Measurements from ENCODE around the gene RERE.

Gene RERE

DNA sequence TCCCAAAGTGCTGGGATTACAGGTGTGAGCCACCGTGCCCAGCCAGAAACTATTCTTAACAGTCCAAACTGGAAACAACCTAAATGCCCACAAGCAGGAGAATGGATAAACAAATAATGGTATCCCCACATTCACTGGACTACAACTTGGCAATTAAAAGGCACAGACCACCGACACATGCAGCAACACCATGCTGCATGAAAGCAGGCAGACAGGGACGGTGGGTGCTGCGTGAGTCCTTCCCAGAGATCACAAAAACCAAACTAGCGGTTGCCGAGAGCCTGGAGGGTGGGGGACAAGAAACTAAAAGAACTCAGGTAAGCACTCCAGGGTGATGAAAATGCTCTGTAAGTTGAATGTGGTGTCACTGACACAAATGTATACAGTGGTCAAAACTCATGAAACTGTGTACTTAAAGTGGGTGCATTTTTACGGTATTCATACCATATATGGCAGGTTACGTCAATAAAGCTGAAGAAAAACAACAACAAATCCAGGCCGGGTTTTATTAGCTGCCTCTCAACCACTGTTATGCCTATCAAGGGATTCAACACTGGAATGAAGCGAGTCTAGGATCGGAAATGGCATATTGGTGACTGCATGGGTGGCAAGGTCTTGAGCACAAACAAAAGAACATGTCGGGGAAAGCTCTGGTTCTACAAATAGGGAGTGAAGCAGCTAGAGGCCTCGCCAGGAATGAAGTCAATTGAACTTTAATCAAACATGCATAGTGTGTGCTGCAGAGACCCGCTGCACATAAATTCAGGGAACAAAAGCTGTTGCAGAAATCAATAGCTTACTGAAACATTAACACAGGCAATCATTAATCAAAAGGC, 447.2 kb downstream of the RERE start:
- no peak for DNase-seq

DNA sequence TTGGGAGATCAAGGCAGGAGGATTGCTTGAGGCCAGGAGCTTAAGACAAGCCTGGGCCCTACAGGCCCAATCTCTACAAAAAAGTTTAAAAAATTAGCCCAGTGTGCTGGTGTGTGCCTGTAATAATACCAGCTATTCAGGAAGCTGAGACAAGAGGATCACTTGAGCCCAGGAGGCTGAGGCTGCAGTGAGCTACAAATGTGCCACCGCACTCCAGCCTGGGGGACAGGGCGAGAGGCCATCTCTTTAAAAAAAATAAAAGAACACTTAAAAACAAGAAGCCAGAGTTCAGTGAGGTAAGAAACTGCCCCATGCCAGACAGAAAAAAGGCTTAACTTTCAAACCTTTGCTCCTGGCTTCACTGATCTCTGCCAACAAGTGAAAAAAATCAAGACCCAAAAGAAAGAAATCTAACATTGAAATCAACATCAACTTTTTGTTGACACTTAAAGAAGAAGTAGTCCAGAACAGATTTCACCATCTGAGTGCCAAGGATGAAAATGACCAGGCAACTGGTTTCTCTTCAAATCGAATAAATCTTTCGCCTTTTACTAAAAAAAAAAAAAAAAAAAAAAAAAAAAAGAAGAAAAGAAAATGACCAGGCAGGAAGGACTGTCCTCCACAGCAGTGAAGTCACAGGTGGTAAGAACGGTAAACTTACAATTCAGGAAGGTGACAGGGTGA, 448.3 kb downstream of the RERE start:
- DNase-seq, result no peak

DNA sequence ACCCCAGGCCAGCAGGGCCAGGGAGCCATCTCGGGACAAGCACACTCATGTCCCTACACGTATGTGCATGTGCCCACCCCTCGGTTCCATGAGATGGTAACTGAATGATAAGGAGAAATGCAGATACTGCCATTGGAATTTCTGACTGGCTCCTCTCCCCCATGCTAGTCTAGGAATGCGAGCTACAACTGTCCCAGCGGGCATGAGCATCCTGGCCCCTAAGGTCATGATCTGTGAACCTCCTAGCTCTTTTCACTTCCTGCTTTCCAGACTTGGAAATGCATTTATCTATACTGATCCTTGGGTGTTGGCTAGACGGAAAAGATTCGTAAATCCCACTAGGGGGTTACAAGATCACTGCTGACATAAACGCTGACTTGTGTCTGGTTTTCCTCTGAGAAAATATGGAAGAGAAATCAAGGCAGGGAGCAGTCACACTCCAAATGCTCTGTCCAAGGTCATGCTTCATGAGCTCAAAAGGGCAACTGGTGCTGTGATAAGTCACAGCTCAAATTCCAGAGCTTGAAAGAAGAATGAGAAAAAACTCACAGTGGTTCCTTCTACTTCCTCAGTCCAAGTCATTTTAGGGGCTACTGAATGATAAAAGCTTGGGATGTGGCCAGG, 449.8 kb downstream of the RERE start:
- no peak for DNase-seq

DNA sequence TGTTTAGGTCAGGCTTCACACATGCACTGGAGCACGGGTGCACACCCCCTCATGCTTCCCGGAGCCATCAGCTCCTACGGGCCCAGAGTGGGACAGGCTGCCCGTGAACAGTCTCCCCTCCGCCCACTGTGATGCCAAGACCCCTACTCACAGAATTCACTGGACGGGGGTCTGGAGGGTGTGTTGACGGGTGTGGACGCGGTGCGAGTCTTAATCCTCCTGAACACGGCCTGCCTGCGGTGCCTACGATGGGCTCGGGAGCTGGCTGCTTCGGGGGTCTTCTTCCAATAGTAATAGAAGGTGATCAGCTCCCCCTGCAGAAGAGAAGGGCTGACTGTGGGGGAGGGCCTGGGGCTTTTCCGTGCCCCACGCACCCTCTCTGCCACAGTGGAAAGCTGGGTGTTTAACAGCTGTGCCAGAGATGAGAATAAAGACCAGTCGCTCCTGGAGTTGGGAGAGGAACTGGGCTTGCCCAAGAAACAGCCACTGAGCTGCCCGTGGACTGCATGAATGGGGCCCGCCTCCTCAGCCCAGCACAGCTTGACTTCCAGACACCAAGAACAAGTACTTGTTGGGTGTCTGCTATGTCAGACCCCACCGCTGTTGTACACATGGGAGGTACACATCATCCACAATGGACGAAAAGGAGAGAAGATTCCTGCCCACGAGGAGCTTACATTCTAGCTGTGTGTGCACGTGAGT, 451.6 kb downstream of the RERE start:
- DNase-seq, result no peak

GRCh38 chr1:8364528-8365442, 452.7 kb downstream of the RERE start:
- no peak for DNase-seq

GRCh38 chr1:8363767-8364301, 453.6 kb downstream of the RERE start:
- DNase-seq, result no peak

- DNase-seq, result no peak
These were observed 454.2 kb downstream of the RERE start for GRCh38 chr1:8363186-8363766.

DNA sequence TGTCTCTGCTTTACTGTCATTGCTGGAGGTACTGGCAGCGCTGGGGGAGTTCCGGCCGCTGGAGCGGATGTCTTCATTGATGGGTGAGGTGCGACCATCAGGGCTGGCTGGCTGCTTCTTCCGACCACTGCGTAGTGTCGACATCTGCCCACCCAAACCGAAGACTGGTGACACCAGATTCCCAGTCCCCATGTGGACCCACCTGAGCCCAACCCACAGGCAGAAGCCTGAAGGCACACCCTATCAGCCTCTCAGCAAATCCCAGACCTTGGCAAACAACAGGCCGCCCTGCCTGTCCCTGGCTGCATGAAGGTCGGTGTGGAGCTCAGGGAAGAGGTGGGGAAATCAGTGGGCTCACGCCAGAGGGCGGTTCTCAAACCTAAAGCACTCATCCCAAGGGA, 454.7 kb downstream of the RERE start:
- DNase-seq, result no peak

- no peak for DNase-seq
These were observed 456.1 kb downstream of the RERE start for GRCh38 chr1:8361198-8361849.

DNA sequence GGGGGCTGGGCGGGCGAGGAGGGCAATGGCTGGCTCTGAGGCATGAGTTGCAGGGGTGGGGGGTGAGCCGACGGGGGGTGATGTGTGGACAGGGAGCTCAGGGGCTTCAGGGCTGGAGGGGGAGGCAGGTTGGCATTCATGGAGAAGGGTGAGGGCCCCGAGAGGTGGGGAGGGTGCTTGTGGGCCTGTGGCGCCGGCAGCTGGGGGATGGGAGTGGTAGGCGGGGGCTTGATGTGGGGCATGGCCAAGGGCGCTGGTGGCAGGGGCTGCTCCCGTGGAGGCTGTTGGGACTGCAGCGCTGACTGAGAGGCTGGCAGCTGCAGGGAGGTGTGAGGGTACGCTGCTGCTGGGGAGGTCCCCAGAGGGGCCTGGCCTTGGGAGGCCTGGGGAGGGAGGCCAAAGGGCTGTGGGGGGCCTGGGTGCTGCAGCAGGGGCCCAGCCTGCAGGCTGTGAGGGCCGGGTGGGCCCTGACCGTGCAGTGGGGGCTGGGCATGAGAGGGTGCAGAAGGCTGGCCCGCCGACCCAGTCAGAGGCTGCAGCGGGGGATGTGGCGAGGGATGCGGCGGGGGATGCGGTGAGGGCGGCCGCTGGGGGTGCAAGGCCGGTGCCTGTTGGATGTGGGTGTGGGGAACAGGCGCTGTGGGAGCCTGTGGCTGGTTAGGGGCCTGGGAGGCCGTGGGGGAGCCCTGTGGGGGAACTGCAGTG, 456.8 kb downstream of the RERE start:
- DNase-seq, result no peak

DNA sequence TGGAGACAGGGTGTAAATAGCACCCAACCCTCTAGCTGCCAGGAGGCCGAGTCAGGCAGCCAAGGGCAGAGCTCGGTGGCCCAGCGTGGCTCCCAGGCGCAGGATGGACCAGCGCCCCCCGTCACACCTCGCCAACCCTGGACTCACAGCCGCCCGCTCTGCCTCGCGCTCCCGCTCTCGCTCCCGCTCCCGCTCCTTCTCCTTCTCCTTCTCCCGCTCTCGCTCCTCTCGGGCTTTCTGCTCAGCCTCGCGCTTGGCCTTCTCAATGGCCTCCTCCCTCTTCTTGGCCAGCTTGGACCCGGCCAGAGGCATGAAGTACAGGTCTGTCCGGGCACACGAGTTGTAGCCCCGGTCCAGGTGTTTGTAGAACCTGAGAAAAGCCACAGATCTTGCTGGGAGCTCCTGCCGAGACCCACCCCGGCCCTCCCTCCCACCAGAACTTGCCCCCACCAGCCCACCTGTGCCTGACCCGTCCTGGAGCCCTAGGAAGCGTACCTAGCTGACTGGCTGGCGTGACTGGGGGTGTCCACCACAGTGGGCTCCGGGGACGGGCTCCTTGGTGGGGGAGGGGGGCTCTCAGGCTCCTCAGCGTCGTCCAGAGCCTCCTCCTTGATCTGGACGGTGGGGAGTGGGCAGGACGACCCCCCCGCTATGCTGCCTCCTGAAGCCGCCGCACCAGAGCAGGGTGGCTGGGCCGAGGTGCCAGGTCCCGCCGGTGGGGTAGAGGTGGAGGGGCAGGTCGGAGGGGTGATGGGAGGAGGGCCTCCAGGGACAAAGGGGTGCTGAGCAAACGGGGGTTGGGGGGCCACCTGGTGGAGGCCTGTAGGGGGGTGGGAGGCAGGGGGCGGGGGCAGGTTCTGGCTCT, 457.6 kb downstream of the RERE start:
- no peak for DNase-seq

GRCh38 chr1:8358897-8359616, 458.4 kb downstream of the RERE start:
- DNase-seq, result no peak

GRCh38 chr1:8358241-8358896, 459.1 kb downstream of the RERE start:
- DNase-seq, result no peak

GRCh38 chr1:8357329-8358101, 459.9 kb downstream of the RERE start:
- no peak for DNase-seq

GRCh38 chr1:8356256-8357209, 460.9 kb downstream of the RERE start:
- DNase-seq, result no peak

Data from CD4-positive, alpha-beta T cell treated with Interleukin-17A for 4 hours (primary cell).